Progenitor cell of endocrine pancreas (in vitro differentiated cells): ENCODE data around the gene GMPR2. TPM values are rescaled to one million over a fixed set of nuclear protein-coding genes. Genes with fewer than 3 reads are reported as not detected.
A peak's percentile ranks its signal among the peaks of the same experiment; 100 is the strongest.

ENCODE experiments used
- DNase-seq: peaks from one replicate; pipeline ENCODE4 v3.0.0; 2021; ENCODE audit warnings: low spot score; ENCODE audit not compliant: unreplicated experiment
- H3K27ac Mint-ChIP-seq: 2 replicates; pipeline ENCODE4 v1.8.0; 2021; ENCODE audit warnings: mild to moderate bottlenecking, moderate library complexity, mixed read lengths
- H3K27me3 Mint-ChIP-seq: 2 replicates; pipeline ENCODE4 v1.8.0; 2021; ENCODE audit warnings: mixed read lengths
- H3K36me3 Mint-ChIP-seq: 2 replicates; pipeline ENCODE4 v1.8.0; 2022; ENCODE audit warnings: mixed read lengths; ENCODE audit not compliant: insufficient read depth
- H3K4me1 Mint-ChIP-seq: 2 replicates; pipeline ENCODE4 v1.8.0; 2021; ENCODE audit warnings: low read depth, mixed read lengths
- H3K4me3 Mint-ChIP-seq: 2 replicates; pipeline ENCODE4 v1.8.0; 2021; ENCODE audit warnings: low read depth, mild to moderate bottlenecking, moderate library complexity, mixed read lengths
- H3K9me3 Mint-ChIP-seq: 2 replicates; pipeline ENCODE4 v1.8.0; 2021; ENCODE audit warnings: low read depth, mixed read lengths
- CTCF ChIP-seq: fragments of 200-600 bp; sonication (generic); IDR thresholded peaks from one replicate; pipeline ENCODE4 v1.5.0; 2021; ENCODE audit warnings: antibody characterized with exemption, mild to moderate bottlenecking; ENCODE audit not compliant: unreplicated experiment
- total RNA-seq: library from RNA; stranded (reverse); gene quantifications from 2 replicates; pipeline ENCODE4 v1.2.1, GENCODE V29; 2021

The GMPR2 gene
- total RNA-seq, 1 donor from 2014 or later: 73.6 TPM

DNA sequence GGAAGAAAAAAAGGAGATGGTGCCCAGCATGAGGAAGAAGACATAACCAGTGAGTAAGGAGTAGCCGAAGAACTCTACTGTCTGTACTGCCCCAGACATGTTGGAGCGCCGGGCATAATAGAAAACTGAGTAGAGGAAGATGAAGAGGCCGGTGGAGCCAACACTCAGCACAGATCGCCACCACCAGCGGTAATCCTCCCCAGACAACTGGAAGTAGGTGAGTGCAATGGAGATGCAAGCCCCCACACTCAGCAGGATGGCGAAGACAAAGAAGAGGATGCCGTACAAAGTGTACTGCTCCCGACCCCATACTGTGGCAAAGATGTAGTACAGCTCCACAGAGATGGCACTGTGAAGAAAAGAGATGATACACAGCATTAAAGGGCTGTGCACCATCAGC is 43.3 kb upstream of the GMPR2 start:
- no peak for TF ChIP-seq CTCF
- Mint-ChIP-seq H3K36me3 (peaks cover 23% of the 10 kb centered on the region), H3K9me3 (no peaks in the 10 kb centered on the region), H3K27me3 (no peaks in the 10 kb centered on the region), H3K4me3 (peak overlapping the region; percentile 92), H3K4me1 (peaks cover 17% of the 10 kb centered on the region), H3K27ac (peak overlapping the region; percentile 4)
- DNase-seq: no peak

DNA sequence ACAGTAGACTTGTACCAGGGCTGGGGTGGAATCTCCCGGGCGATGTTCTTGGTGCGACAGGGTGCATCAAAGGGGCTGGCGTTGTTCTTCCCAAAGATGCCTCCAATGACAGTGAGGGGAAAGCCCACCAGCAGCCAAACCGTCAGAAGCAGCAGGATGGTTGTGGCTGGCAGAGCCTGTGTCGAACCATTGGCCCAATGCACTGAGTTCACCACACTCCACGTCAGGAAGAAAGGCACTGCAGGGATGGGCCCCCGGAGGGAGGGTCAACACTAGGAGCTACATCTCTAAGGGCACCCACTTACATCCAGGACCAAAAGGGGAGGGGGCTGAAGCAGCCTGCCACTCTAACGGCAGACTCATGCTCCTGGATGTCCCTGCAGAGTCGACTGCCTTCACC is 42.3 kb upstream of the GMPR2 start:
- Mint-ChIP-seq H3K27ac (no peak overlapping the region), H3K9me3 (no peaks in the 10 kb centered on the region), H3K4me1 (peaks cover 22% of the 10 kb centered on the region), H3K27me3 (no peaks in the 10 kb centered on the region), H3K4me3 (no peak overlapping the region), H3K36me3 (peaks cover 23% of the 10 kb centered on the region)
- no peak for TF ChIP-seq CTCF
- no peak for DNase-seq

DNA sequence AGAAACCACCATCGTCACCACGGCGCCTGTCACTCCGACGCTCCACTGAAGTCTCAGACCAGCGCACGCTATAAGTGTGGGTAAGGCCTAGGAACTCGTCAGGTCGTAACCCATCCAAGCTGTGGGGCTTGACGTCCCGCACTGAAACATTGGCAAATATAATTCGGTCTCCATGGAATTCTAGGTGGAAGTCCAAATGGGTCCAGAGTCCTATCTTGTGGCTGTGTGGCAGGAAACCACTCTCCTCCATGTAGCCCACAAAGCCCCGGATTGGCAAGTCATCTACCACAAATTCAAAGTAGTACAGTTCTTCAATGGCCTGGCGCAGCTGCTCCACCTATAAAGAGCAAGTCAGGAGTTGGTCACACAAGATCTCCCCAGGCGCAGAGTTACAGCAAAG is 39.8 kb upstream of the GMPR2 start:
- TF ChIP-seq CTCF: no peak
- Mint-ChIP-seq H3K36me3 (peaks cover 21% of the 10 kb centered on the region), H3K27ac (no peak overlapping the region), H3K4me1 (peaks cover 25% of the 10 kb centered on the region), H3K4me3 (no peak overlapping the region), H3K9me3 (no peaks in the 10 kb centered on the region), H3K27me3 (no peaks in the 10 kb centered on the region)
- DNase-seq: no peak

GRCh38 chr14:24194186-24194872 is 38.4 kb upstream of the GMPR2 start:
- TF ChIP-seq CTCF: no peak
- no peak for DNase-seq
- H3K4me3 Mint-ChIP-seq: peak overlapping the region; percentile 91
- no peaks in the 10 kb centered on the region for H3K27me3 Mint-ChIP-seq
- H3K9me3 Mint-ChIP-seq: no peaks in the 10 kb centered on the region
- H3K27ac Mint-ChIP-seq: no peak overlapping the region
- H3K4me1 Mint-ChIP-seq: peaks cover 18% of the 10 kb centered on the region
- H3K36me3 Mint-ChIP-seq: peaks cover 22% of the 10 kb centered on the region

GRCh38 chr14:24194873-24195185 is 37.9 kb upstream of the GMPR2 start:
- peaks cover 23% of the 10 kb centered on the region for H3K36me3 Mint-ChIP-seq
- no peaks in the 10 kb centered on the region for H3K27me3 Mint-ChIP-seq
- H3K4me3 Mint-ChIP-seq: peak overlapping the region; percentile 91
- peaks cover 17% of the 10 kb centered on the region for H3K4me1 Mint-ChIP-seq
- DNase-seq: no peak
- peak overlapping the region; percentile 77 for H3K27ac Mint-ChIP-seq
- no peaks in the 10 kb centered on the region for H3K9me3 Mint-ChIP-seq
- no peak for TF ChIP-seq CTCF
